Measurements from ENCODE around the gene ZBTB20.
"Not testable (repeated sequence)": the region's sequence is repeated elsewhere in the genome, so short reads cannot be mapped to it uniquely, and the experiment has no call there.

- TF ChIP-seq CTCF (IDR thresholded peaks at IDR 0.05; ENCODE audit: insufficient read depth, low read length, poor library complexity, severe bottlenecking); EZH2phosphoT487 (conservative IDR thresholded peaks at IDR 0.05; ENCODE audit: low read length): not testable (repeated sequence)
Measured at GRCh38 chr3:114679773-114680172, 467.3 kb downstream of the ZBTB20 start.

Measured in SU-DHL-6 (cell line).